ENCODE measurements around the gene NOL3. TPM values are rescaled to one million over a fixed set of nuclear protein-coding genes. Genes with fewer than 3 reads are reported as not detected.

NOL3 gene
- total and polyA plus RNA-seq, 2 donors (not counting 3 experiments of a cell fraction or from before 2014, with no cell fraction given), result 16.0 to 19.4 TPM

- intact Hi-C loops (cut with micrococcal nuclease) (no loop called here), dilution Hi-C loops (cut with MboI; ENCODE audit: extremely low pct_ligation_motif_present, low sequenced_read_pairs) (no loop called here)
- no TSS peak for BruUV-seq (replicated peaks)
- Histone ChIP-seq H3K4me2 (ENCODE audit: insufficient read depth, low read length) (peak within 1 kb of the TSS; percentile 57), H2AFZ (ENCODE audit: low read depth, low read length) (peak within 1 kb of the TSS; percentile 87), H3K4me3 (replicated peaks in 1 of 3; ENCODE audit: insufficient read depth in 1 of 3, low read depth in 1 of 3, low read length in 3 of 3) (peak within 1 kb of the TSS; percentile 25 to 56 (median 30)), H3K9ac (replicated peaks; ENCODE audit: extremely low read depth, insufficient read depth, low read length) (peak within 1 kb of the TSS; percentile 39), H3K27ac (ENCODE audit: insufficient read depth, low read depth, low read length) (no peak within 1 kb of the TSS), H3K36me3 (ENCODE audit: control insufficient read depth in 2 of 2, extremely low read depth in 1 of 2, insufficient read depth in 2 of 2, low read length in 2 of 2) (peaks cover 0 to 15% of the 10 kb centered on the region in 2 experiments), H3K79me2 (ENCODE audit: control insufficient read depth, insufficient read depth, low read length) (no peaks in the 10 kb centered on the region), H3K9me3 (replicated peaks; ENCODE audit: control insufficient read depth, insufficient read depth, low read length) (no peaks in the 10 kb centered on the region), H3K27me3 (ENCODE audit: control insufficient read depth in 2 of 2, insufficient read depth in 2 of 2, low read length in 2 of 2) (peaks cover 0 to 7% of the 10 kb centered on the region in 2 experiments), H4K20me1 (replicated peaks; ENCODE audit: control insufficient read depth, extremely low read depth, insufficient read depth, low read length) (no peaks in the 10 kb centered on the region), H3K9me1 (replicated peaks; ENCODE audit: control insufficient read depth, extremely low read depth, insufficient read depth, low read length) (no peaks in the 10 kb centered on the region), H3K4me1 (ENCODE audit: control insufficient read depth, extremely low read depth, insufficient read depth, low read length) (peaks cover 3% of the 10 kb centered on the region)
- TF ChIP-seq MYC (IDR thresholded peaks at IDR 0.05; ENCODE audit: low read depth, low read length), result no peak
- TF ChIP-seq EZH2 (IDR thresholded peaks at IDR 0.05; ENCODE audit: borderline replicate concordance, low read depth, low read length, severe bottlenecking), result peak; percentile 10
- CTCF ChIA-PET, result interaction anchor here (1.0 to 8.2 kb wide), 7 partner anchors 21 to 197 kb away, joined by 3 to 302 read pairs (median 4); no protein-coding TSS in a partner anchor
- FAIRE-seq, result no peak
- DNase-seq (ENCODE audit: low read depth, low spot score), result peak; percentile 58
- POLR2A ChIA-PET, result no interaction called here
Observed at GRCh38 chr16:67150833-67151396, 19.4 kb upstream of the NOL3 start, which contains the start of gene B3GNT9. TSS of gene B3GNT9 (minus strand) at chr16:67150998. CDS start at chr16:67150485, 513 bp downstream.

GRCh38 chr16:67151431-67152097 is 18.8 kb upstream of the NOL3 start:
- FAIRE-seq, result no peak
- no peak overlapping the region for H3K4me3 ChIP-seq (replicated peaks in 1 of 3; ENCODE audit: insufficient read depth in 1 of 3, low read depth in 1 of 3, low read length in 3 of 3)
- H3K9me3 ChIP-seq (replicated peaks; ENCODE audit: control insufficient read depth, insufficient read depth, low read length), result no peaks in the 10 kb centered on the region
- no peak for DNase-seq (ENCODE audit: low read depth, low spot score)
- no peak overlapping the region for H2AFZ ChIP-seq (ENCODE audit: low read depth, low read length)
- no peaks in the 10 kb centered on the region for H4K20me1 ChIP-seq (replicated peaks; ENCODE audit: control insufficient read depth, extremely low read depth, insufficient read depth, low read length)
- TSS peak; percentile 5 for BruUV-seq (replicated peaks)
- dilution Hi-C loops (cut with MboI; ENCODE audit: extremely low pct_ligation_motif_present, low sequenced_read_pairs), result no loop called here
- H3K4me1 ChIP-seq (ENCODE audit: control insufficient read depth, extremely low read depth, insufficient read depth, low read length), result peaks cover 3% of the 10 kb centered on the region
- intact Hi-C loops (cut with micrococcal nuclease), result no loop called here
- H3K79me2 ChIP-seq (ENCODE audit: control insufficient read depth, insufficient read depth, low read length), result no peaks in the 10 kb centered on the region
- H3K9me1 ChIP-seq (replicated peaks; ENCODE audit: control insufficient read depth, extremely low read depth, insufficient read depth, low read length), result no peaks in the 10 kb centered on the region
- peaks cover 0 to 9% of the 10 kb centered on the region in 2 experiments for H3K36me3 ChIP-seq (ENCODE audit: control insufficient read depth in 2 of 2, extremely low read depth in 1 of 2, insufficient read depth in 2 of 2, low read length in 2 of 2)
- ChIA-PET CTCF (interaction anchor here (1.0 to 8.2 kb wide), 9 partner anchors 21 to 197 kb away, joined by 3 to 302 read pairs (median 3); partner anchors contain the start of gene CES3), POLR2A (interaction anchor here (0.6 to 1.0 kb wide), 2 partner anchors 11 to 27 kb away, joined by 4 to 9 read pairs; no protein-coding TSS in a partner anchor)
- H3K4me2 ChIP-seq (ENCODE audit: insufficient read depth, low read length), result no peak overlapping the region
- TF ChIP-seq EZH2 (IDR thresholded peaks at IDR 0.05; ENCODE audit: borderline replicate concordance, low read depth, low read length, severe bottlenecking) (no peak), FOS (IDR thresholded peaks at IDR 0.05; ENCODE audit: borderline replicate concordance, insufficient read depth, low read length) (no peak), JUN (IDR thresholded peaks at IDR 0.05; ENCODE audit: borderline replicate concordance, insufficient read depth, insufficient read length, low read depth) (no peak), CTCF (IDR thresholded peaks at IDR 0.05; ENCODE audit: extremely low read depth in 1 of 2, insufficient read depth in 1 of 2, low read depth in 1 of 2, low read length in 2 of 2) (no peak), GATA2 (IDR thresholded peaks at IDR 0.05; ENCODE audit: insufficient read depth, insufficient read length, low read depth, low read length) (no peak), POLR2AphosphoS5 (IDR thresholded peaks at IDR 0.05; ENCODE audit: insufficient read depth, low read depth, low read length) (no peak), MAX (IDR thresholded peaks at IDR 0.05; ENCODE audit: insufficient read depth, insufficient read length) (no peak), POLR2A (IDR thresholded peaks at IDR 0.05; ENCODE audit: low read depth, low read length) (no peak), MYC (IDR thresholded peaks at IDR 0.05; ENCODE audit: low read depth, low read length) (no peak)
- no peak overlapping the region for H3K27ac ChIP-seq (ENCODE audit: insufficient read depth, low read depth, low read length)
- peaks cover 0 to 7% of the 10 kb centered on the region in 2 experiments for H3K27me3 ChIP-seq (ENCODE audit: control insufficient read depth in 2 of 2, insufficient read depth in 2 of 2, low read length in 2 of 2)
- no peak overlapping the region for H3K9ac ChIP-seq (replicated peaks; ENCODE audit: extremely low read depth, insufficient read depth, low read length)
